ENCODE measurements around the gene TULP4.

The TULP4 gene

GRCh38 chr6:158312165-158312564 is at the start of gene TULP4:
Gene TULP4, plus strand, starts transcription at chr6:158312465. Its CDS starts 1,552 bp downstream, at chr6:158314017.
- no peak for DNase-seq (ENCODE audit: low read depth)

- DNase-seq (ENCODE audit: low read depth), result no peak
These were observed 49.5 kb upstream of the TULP4 start for GRCh38 chr6:158262755-158263154.

GRCh38 chr6:158264180-158264579 is 48.1 kb upstream of the TULP4 start:
- DNase-seq (ENCODE audit: low read depth), result no peak

GRCh38 chr6:158266131-158266530 is 46.1 kb upstream of the TULP4 start:
- no peak for DNase-seq (ENCODE audit: low read depth)

GRCh38 chr6:158268361-158269147 is 43.7 kb upstream of the TULP4 start:
- DNase-seq (ENCODE audit: low read depth), result no peak

GRCh38 chr6:158269657-158270056 is 42.6 kb upstream of the TULP4 start:
- DNase-seq (ENCODE audit: low read depth), result no peak

GRCh38 chr6:158270389-158271127 is 41.7 kb upstream of the TULP4 start:
- no peak for DNase-seq (ENCODE audit: low read depth)

- no peak for DNase-seq (ENCODE audit: low read depth)
These were observed 39.9 kb upstream of the TULP4 start for GRCh38 chr6:158272324-158272723.

GRCh38 chr6:158278004-158278403 is 34.3 kb upstream of the TULP4 start:
- no peak for DNase-seq (ENCODE audit: low read depth)

- no peak for DNase-seq (ENCODE audit: low read depth)
These were observed 32.6 kb upstream of the TULP4 start for GRCh38 chr6:158279615-158280014.

GRCh38 chr6:158283304-158283980 is 28.8 kb upstream of the TULP4 start:
- no peak for DNase-seq (ENCODE audit: low read depth)

- no peak for DNase-seq (ENCODE audit: low read depth)
These were observed 28.0 kb upstream of the TULP4 start for GRCh38 chr6:158284007-158284875.

GRCh38 chr6:158284876-158285655 is 27.2 kb upstream of the TULP4 start:
- no peak for DNase-seq (ENCODE audit: low read depth)

- no peak for DNase-seq (ENCODE audit: low read depth)
These were observed 26.6 kb upstream of the TULP4 start for GRCh38 chr6:158285656-158286021.

GRCh38 chr6:158286413-158286812 is 25.9 kb upstream of the TULP4 start:
- DNase-seq (ENCODE audit: low read depth), result no peak

- no peak for DNase-seq (ENCODE audit: low read depth)
These were observed 25.2 kb upstream of the TULP4 start for GRCh38 chr6:158287047-158287446.

- DNase-seq (ENCODE audit: low read depth), result no peak
These were observed 22.2 kb upstream of the TULP4 start for GRCh38 chr6:158290040-158290439.

GRCh38 chr6:158290659-158291058 is 21.6 kb upstream of the TULP4 start:
- DNase-seq (ENCODE audit: low read depth), result peak; percentile 46

- no peak for DNase-seq (ENCODE audit: low read depth)
These were observed 20.2 kb upstream of the TULP4 start for GRCh38 chr6:158292016-158292415.

- DNase-seq (ENCODE audit: low read depth), result no peak
These were observed 19.1 kb upstream of the TULP4 start for GRCh38 chr6:158293122-158293521.

Data from activated T-cell treated with anti-CD3 and anti-CD28 coated beads for 48 hours (primary cell).